ENCODE measurements around the gene PNMT.
"Not testable (repeated sequence)": the region's sequence is repeated elsewhere in the genome, so short reads cannot be mapped to it uniquely, and the experiment has no call there.

Gene PNMT

DNA sequence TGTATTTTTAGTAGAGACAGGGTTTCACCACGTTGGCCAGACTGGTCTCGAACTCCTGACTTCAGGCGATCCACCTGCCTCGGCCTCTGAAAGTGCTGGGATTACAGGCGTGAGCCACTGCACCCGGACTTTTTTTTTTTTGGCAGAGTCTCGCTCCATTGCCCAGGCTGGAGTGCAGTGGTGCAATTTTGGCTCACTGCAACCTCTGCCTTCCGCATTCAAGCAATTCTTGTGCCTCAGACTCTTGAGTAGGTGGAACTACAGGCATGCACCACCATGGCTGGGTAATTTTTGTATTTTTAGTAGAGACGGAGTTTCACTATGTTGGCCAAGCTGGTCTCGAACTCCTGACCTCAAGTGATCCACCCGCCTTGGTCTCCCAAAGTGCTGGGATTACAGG lies 42.8 kb downstream of the PNMT start:
- not testable (repeated sequence) for DNase-seq

DNA sequence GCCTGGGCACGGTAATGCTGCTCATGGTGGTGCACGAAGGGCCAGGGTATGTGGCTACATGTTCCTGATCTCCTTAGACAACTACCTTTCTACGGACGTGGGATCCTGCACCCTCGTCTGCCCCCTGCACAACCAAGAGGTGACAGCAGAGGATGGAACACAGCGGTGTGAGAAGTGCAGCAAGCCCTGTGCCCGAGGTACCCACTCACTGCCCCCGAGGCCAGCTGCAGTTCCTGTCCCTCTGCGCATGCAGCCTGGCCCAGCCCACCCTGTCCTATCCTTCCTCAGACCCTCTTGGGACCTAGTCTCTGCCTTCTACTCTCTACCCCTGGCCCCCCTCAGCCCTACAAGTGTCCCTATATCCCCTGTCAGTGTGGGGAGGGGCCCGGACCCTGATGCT lies 43.6 kb downstream of the PNMT start:
- no peak for DNase-seq

- DNase-seq = no peak
These were observed 46.0 kb downstream of the PNMT start for GRCh38 chr17:39714234-39714633.

- no peak for DNase-seq
These were observed 47.3 kb downstream of the PNMT start for GRCh38 chr17:39715375-39716072.

DNA sequence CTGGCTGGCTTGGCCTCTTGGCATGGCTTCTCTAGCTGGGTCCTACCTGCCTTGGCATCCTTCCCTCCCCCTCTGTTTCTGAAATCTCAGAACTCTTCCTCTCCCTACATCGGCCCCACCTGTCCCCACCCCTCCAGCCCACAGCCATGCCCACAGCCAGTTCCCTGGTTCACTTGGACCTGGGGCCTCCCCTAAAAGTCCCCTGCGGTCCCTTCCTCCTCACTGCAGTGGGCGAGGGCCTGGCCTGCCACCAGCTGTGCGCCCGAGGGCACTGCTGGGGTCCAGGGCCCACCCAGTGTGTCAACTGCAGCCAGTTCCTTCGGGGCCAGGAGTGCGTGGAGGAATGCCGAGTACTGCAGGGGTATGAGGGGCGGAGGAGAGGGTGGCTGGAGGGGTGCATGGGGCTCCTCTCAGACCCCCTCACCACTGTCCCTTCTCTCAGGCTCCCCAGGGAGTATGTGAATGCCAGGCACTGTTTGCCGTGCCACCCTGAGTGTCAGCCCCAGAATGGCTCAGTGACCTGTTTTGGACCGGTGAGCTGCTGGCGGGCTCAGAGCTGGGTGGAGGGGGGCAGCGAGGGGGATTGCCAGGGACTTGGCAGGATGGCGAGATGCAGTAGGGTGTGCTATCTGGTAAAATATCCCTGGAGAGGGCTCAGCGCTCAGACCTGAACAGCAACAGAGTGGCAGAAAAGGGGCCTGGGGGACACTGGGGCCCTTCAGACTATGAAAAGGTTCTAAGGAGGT lies 48.0 kb downstream of the PNMT start:
- DNase-seq = no peak

DNA sequence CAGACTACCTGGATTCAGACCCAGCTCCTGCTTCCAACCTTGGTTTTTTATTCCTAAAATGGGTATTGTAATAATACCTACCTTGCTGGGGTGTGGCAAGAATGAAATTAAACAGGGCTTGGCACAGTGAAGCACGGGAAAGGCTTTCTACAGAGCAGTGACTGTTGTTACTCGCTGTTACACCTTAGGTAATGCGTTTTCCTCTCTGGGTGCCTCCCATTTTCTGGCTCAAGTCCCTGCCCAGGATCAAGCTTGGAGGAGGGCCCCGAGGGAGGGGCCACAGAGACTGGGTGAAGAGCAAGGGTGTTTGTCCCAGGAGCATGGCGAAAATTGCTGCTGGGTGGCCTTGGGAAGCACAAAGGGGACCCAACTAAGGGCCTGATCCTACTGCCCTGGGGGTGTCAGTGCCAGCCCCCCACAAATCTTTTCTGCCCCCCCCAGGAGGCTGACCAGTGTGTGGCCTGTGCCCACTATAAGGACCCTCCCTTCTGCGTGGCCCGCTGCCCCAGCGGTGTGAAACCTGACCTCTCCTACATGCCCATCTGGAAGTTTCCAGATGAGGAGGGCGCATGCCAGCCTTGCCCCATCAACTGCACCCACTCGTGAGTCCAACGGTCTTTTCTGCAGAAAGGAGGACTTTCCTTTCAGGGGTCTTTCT lies 48.8 kb downstream of the PNMT start:
- DNase-seq = no peak

- DNase-seq = no peak
These were observed 49.4 kb downstream of the PNMT start for GRCh38 chr17:39717660-39718059.

- no peak for DNase-seq
These were observed 51.5 kb downstream of the PNMT start for GRCh38 chr17:39719563-39720355.
